HG03108 (cell line): ENCODE results near the gene IL17RC.
"Not testable (repeated sequence)": the region's sequence is repeated elsewhere in the genome, so short reads cannot be mapped to it uniquely, and the experiment has no call there.

Experiments
- ATAC-seq: cut with Tn5 transposase; IDR thresholded peaks from one replicate; pipeline ENCODE4 v1.9.1; 2021; ENCODE audit warnings: moderate library complexity; ENCODE audit not compliant: unreplicated experiment

IL17RC gene

DNA sequence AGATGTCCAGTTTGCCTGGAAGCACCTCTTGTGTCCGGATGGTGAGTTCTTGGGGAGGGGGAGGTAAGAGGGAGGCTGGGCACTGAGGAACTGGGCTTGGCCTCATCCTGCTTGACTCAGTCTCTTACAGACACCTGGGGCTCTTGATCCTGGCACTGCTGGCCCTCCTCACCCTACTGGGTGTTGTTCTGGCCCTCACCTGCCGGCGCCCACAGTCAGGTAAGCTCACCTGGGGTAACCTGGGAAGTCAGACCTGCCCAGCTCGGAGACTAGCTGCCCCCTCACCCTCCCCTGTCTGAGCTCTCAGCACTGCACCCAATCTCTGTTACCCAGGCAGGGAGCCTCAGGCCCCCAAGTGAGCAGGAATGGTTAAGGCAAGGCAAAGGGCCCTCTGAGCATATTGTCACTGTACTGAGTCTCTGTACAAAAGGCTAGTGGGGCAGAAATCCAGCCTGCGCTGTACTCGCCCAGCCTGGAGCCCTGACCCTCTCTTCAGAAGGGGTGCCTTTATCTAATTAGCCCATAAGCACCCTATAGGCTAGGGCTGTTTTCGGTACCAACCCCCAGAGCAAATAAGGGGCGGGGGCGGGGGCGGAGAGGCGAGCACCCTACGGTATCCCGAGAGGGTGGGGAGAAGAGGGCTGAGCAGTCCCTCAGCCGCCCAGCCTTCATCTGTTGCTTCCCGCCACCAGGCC is 2.2 kb upstream of the IL17RC start:
- ATAC-seq, result no peak

DNA sequence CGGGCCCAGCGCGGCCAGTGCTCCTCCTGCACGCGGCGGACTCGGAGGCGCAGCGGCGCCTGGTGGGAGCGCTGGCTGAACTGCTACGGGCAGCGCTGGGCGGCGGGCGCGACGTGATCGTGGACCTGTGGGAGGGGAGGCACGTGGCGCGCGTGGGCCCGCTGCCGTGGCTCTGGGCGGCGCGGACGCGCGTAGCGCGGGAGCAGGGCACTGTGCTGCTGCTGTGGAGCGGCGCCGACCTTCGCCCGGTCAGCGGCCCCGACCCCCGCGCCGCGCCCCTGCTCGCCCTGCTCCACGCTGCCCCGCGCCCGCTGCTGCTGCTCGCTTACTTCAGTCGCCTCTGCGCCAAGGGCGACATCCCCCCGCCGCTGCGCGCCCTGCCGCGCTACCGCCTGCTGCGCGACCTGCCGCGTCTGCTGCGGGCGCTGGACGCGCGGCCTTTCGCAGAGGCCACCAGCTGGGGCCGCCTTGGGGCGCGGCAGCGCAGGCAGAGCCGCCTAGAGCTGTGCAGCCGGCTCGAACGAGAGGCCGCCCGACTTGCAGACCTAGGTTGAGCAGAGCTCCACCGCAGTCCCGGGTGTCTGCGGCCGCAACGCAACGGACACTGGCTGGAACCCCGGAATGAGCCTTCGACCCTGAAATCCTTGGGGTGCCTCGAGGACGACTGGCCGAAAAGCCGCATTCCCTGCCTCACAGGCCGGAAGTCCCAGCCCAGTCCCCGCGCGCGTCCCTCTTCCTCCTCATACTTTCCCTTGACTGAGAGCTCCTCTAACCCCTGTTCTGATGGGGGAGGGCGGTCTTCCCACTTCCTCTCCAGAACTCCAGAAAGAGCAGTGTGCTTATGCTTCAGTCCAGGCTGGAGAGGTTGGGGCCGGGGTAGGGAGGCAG is 1.4 kb upstream of the IL17RC start:
- peak; percentile 46 for ATAC-seq

DNA sequence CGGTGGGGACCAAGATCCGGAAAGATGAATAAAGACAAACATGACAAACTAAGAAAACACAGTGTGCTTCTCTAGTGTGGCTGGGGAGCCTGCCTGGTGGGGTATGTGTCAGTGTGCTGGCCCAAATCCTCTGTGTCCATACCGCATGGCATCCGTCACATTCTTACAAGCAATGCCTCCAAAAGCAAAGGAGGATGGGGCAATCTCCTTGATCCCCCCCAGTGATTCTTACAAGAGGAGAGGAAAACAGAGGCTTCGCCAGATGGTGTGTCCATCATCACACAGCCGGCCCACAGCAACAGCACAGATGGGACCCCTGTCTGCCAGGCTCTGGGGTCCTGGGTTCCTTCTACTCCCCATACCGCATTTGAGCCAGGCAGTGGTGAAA is 558 bp upstream of the IL17RC start:
- ATAC-seq, result no peak

DNA sequence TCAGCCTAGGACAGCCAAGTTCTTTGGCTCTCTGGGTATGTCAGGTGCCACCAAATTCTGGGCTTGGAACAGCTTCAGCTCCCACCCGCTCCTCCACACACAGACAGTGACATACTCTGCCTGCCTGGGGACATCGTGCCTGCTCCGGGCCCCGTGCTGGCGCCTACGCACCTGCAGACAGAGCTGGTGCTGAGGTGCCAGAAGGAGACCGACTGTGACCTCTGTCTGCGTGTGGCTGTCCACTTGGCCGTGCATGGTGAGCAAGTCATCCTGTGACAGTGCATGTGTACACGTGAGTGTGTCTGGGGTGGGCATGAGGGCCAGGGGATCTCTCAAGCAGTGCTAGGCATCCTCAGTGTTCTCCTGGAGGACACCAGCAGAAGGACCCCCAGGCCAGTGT is 922 bp downstream of the IL17RC start:
- ATAC-seq, result no peak

DNA sequence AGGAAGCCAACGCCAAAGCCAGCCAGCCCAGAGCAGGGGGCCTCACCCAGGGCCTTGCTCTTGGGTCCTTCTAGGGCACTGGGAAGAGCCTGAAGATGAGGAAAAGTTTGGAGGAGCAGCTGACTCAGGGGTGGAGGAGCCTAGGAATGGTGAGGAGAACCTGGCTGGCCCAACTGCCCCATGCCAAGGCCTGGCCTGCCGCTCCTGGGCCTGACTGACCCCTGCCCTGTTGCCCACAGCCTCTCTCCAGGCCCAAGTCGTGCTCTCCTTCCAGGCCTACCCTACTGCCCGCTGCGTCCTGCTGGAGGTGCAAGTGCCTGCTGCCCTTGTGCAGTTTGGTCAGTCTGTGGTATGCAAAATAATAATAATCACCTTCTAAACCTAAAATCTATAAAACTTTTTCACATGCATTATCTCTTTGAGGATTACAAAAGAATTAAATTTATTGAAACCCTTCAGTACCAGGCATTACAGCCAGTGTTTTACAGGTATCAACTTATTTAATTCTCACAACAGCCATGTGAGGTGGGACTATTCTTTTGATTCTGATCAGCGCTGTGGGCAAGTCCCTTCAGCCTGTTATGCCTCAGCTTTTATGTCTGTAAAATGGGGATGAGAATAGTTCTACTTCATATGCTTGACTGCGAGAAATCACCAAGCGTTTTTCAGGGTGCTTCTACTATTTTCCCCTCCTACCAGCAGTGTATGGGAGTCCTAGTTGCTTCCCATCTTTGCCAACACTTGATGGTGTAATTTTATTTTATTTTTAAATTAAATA is 1.6 kb downstream of the IL17RC start:
- no peak for ATAC-seq

DNA sequence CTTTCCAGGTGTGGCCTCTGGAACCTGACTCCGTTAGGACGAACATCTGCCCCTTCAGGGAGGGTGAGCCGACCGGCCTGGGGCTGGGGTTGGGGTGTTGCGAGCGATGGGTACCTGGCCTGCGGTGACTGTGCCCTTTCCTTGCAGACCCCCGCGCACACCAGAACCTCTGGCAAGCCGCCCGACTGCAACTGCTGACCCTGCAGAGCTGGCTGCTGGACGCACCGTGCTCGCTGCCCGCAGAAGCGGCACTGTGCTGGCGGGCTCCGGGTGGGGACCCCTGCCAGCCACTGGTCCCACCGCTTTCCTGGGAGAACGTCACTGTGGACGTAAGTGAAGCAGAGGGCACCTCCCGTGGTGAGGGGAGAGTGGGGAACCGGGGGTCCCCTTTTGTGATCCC is 11.3 kb downstream of the IL17RC start:
- no peak for ATAC-seq

DNA sequence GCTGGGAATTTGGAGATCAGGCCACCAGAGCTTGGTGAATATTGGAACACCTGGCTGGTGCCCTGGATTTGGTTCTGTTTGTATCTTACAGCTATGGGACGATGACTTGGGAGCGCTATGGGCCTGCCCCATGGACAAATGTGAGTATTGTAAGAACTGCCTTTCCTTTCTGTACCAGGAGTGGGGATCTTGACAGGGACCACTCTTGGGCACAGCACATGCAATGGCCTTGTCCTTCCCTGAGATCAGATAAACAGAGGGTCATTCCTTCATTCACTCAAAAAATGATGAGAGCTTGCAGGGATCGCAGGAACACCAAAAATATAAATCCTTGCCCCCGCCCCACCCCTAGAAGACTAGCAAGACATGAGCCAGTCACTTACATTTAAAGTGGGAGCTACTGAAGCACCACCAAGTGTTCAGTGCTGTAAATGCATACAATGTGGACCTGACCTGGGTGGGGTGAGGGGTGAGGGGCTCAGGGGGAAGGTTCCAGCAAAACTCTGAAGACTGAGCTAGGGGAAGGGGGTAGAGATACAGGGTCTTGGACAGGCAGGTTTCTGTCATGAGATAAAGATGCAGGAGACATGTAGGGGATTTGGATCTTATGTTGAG is 14.0 kb downstream of the IL17RC start:
- ATAC-seq, result no peak

DNA sequence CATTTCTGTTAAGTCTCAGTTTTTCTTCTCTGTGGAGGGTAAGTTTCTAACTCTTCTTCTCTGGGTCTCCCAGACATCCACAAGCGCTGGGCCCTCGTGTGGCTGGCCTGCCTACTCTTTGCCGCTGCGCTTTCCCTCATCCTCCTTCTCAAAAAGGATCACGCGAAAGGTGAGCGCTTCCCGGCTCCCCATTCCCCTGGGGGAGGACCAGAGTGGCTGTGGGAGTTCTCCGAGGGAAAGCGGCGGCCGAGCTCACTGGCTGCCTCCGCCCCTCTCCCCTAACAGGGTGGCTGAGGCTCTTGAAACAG is 15.6 kb downstream of the IL17RC start:
- no peak for ATAC-seq

DNA sequence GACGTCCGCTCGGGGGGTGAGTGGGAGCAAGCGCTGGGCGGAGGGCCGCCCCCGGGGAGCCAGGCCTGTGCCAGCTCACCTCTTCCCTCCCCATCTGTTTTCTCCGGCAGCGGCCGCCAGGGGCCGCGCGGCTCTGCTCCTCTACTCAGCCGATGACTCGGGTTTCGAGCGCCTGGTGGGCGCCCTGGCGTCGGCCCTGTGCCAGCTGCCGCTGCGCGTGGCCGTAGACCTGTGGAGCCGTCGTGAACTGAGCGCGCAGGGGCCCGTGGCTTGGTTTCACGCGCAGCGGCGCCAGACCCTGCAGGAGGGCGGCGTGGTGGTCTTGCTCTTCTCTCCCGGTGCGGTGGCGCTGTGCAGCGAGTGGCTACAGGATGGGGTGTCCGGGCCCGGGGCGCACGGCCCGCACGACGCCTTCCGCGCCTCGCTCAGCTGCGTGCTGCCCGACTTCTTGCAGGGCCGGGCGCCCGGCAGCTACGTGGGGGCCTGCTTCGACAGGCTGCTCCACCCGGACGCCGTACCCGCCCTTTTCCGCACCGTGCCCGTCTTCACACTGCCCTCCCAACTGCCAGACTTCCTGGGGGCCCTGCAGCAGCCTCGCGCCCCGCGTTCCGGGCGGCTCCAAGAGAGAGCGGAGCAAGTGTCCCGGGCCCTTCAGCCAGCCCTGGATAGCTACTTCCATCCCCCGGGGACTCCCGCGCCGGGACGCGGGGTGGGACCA is 16.1 kb downstream of the IL17RC start:
- ATAC-seq, result peak; percentile 60

DNA sequence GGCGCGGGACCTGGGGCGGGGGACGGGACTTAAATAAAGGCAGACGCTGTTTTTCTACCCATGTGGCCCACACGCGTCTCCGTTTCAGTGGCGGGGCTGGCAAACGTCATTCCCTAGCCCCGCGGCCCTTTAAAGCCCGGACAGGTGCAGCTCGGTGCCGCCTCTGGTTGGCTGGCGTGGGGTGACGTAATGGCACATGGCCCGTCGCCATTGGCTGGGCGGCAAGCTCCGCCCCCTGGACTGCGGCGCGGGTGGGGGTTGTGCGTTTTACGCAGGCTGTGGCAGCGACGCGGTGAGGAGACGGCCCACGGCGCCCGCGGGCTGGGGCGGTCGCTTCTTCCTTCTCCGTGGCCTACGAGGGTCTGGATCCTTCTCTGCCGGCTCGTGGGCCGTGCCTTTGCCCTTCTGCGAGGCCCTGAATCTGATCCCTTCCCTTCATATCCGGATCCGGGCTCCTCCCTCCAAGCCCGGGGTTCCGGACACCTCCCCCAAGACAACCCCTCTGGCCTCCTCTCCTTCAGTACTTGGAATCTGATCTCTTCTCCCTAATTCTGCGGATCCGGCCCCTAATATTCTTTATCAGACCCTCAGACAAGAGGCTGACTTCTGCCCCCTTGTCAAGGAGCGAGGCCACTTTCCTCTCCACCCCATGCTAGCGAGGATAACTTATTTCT is 16.8 kb downstream of the IL17RC start, which contains the start of gene CRELD1:
Gene CRELD1 (plus strand): TSS at position 274 of the 674 bp plus-strand sequence. CDS start 605 bp downstream, outside the sequence.
- peak; percentile 89 for ATAC-seq

DNA sequence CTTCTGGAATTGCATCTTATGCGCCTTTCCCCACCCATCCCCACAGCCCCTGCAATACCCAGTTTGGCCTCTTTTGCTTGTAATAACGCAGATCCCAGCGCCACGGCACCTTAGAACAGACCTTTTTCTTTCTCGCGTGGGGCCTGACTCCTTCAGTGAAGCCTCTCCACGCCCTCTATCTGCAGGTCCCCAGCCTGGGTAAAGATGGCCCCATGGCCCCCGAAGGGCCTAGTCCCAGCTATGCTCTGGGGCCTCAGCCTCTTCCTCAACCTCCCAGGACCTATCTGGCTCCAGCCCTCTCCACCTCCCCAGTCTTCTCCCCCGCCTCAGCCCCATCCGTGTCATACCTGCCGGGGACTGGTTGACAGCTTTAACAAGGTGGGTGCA is 17.3 kb downstream of the IL17RC start:
- ATAC-seq, result no peak

DNA sequence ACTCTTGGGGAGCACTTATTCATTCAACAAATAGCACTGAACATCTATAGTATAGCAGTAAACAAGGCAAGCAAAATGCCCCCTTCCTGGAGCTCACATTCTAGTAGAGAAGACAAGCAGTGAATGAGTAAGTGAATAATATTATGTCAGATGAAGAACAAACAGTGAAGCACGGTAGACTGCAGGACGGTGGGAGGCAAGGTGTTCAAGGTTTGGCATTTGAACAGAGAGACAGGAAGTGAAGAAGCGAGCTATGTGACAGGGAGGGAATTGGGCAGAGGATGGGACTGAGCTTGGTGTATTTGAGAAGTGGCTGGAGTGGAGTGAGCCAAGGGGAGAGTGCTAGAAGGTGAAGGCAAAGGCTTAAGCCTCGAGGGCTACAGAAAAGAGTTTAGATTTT is 18.1 kb downstream of the IL17RC start:
- ATAC-seq, result no peak

DNA sequence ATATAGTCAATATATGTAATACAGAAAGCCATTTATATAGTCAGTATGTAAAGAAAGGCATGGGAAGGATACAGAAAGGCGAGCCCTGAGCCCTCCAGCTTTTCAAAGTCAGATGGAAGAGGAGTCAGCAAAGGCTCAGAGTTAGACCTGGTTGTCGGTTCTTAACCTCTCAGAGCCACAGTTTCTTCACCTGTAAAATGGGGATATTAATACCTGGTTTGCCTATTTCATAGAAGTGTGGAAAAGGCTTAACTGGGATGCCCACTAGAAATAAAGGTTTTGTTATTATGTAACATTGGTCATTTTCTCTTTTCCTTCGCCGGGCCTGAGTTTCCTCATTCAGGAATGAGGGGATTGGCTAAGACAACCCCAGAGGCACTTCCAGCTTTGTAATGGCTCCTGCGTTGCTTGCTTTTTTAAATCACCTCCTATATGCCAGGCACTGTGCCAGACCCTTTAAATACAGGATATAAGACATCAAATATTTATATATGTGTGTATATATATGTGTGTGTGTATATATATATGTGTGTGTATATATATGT is 19.1 kb downstream of the IL17RC start:
- ATAC-seq, result no peak

DNA sequence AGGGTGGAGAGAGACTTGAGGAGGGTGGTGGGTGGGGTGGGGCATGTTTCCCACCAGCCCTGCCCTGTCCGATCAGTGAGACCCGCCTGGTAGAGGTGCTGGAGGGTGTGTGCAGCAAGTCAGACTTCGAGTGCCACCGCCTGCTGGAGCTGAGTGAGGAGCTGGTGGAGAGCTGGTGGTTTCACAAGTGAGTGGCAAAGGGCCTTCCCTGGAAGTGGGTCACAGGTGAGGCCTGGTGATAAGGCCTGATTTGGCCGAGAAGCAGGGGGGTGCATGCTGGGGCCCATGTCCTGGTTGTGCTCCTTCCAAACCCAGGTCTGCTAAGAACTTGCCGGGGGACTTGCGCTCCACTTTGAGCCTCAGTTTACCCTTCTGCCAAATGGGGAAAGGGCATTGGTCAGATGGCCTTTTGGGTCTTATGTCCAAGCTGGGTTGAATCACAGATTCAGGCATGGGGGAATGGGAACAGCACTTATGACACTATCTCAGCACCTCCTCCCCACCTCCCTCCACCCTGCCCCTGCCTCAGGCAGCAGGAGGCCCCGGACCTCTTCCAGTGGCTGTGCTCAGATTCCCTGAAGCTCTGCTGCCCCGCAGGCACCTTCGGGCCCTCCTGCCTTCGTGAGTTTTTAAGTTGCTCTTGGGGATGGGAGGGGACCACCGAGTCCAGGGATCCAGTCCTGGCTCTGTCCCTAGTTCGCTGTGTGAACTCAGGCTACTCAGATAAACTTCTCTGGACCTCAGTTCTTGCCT is 20.8 kb downstream of the IL17RC start:
- ATAC-seq, result no peak

DNA sequence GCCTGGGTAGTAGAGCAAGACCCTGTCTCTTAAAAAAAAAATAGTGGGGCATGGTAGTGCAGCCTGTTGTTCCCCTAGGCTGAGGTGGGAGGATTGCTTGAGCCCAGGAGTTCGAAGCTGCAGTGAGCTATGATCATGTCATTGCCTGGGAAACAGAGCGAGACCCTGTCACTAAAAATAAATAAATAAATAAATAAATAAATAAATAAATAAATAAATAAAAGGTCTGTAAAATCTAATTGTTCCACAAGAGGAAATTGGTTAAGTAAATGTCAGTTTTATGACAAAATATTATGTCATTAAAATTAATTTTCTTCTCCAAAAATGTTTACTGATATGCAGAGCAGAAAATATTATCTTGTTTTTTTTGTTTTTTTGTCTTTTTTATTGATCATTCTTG is 22.1 kb downstream of the IL17RC start:
- no peak for ATAC-seq

DNA sequence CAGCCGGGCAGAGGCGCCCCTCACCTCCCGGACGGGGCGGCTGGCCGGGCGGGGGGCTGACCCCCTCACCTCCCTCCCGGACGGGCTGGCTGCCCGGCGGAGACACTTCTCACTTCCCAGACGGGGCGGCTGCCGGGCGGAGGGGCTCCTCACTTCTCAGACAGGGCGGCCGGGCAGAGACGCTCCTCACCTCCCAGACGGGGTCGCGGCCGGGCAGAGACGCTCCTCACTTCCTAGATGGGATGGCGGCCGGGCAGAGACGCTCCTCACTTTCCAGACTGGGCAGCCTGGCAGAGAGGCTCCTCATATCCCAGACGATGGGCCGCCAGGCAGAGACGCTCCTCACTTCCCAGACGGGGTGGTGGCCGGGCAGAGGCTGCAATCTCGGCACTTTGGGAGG is 23.0 kb downstream of the IL17RC start:
- ATAC-seq, result not testable (repeated sequence)

DNA sequence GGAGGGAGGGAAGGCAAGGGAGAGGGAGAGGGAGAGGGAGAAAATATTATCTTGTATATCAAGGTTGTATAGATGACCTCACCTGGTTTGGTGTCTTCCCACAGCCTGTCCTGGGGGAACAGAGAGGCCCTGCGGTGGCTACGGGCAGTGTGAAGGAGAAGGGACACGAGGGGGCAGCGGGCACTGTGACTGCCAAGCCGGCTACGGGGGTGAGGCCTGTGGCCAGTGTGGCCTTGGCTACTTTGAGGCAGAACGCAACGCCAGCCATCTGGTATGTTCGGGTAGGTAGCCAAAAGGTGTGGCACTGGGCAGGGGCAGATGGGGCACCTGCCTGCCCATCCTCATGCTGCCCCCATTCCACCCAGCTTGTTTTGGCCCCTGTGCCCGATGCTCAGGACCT is 23.8 kb downstream of the IL17RC start:
- no peak for ATAC-seq

DNA sequence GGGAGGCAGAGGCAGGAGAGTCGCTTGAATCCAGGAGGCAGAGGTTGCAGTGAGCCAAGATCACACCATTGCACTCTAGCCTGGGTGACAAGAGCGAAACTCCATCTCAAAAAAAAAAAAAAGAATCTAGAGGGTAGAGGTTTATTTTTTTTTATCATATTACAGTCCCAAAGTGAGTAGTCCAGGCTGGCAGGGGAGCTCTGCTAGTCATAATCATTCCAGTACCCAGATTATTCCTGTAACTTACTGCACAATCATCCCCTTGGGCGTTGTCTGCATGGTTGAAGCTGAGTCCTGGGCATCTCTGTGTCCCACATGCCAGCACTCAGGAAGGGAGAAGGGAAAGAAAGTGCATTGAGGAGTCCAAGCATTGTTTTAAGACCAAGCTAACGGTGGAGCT is 25.3 kb downstream of the IL17RC start:
- no peak for ATAC-seq
